NK-92 (cell line): Measurements from ENCODE around the gene EFCAB11.

Experiments
- DNase-seq: peaks from one replicate; lab custom pipeline; 2025; ENCODE audit not compliant: unreplicated experiment; lab: John Stamatoyannopoulos, UW

The EFCAB11 gene

GRCh38 chr14:89775151-89775550 lies 179.4 kb downstream of the EFCAB11 start:
- DNase-seq, result no peak

- no peak for DNase-seq
These were observed 180.8 kb downstream of the EFCAB11 start for GRCh38 chr14:89773644-89774316.

- DNase-seq, result no peak
These were observed 181.4 kb downstream of the EFCAB11 start for GRCh38 chr14:89773151-89773550.

- no peak for DNase-seq
These were observed 183.3 kb downstream of the EFCAB11 start for GRCh38 chr14:89771251-89771650.

GRCh38 chr14:89767861-89768268 lies 186.7 kb downstream of the EFCAB11 start:
- DNase-seq, result no peak

GRCh38 chr14:89767131-89767530 lies 187.4 kb downstream of the EFCAB11 start:
- DNase-seq, result no peak

GRCh38 chr14:89765346-89765745 lies 189.2 kb downstream of the EFCAB11 start:
- DNase-seq, result no peak

GRCh38 chr14:89760086-89760485 lies 194.4 kb downstream of the EFCAB11 start:
- DNase-seq, result no peak

GRCh38 chr14:89757313-89757939 lies 197.1 kb downstream of the EFCAB11 start:
- DNase-seq, result no peak

GRCh38 chr14:89755816-89756215 lies 198.7 kb downstream of the EFCAB11 start:
- no peak for DNase-seq

GRCh38 chr14:89753828-89754412 lies 200.6 kb downstream of the EFCAB11 start:
- DNase-seq, result no peak

GRCh38 chr14:89750908-89751392 lies 203.6 kb downstream of the EFCAB11 start:
- no peak for DNase-seq

- DNase-seq, result no peak
These were observed 204.2 kb downstream of the EFCAB11 start for GRCh38 chr14:89750281-89750755.

- DNase-seq, result no peak
These were observed 206.5 kb downstream of the EFCAB11 start for GRCh38 chr14:89748004-89748403.

- DNase-seq, result no peak
These were observed 207.4 kb downstream of the EFCAB11 start for GRCh38 chr14:89747126-89747525.

- DNase-seq, result no peak
These were observed 207.9 kb downstream of the EFCAB11 start for GRCh38 chr14:89746654-89747053.

GRCh38 chr14:89746135-89746534 lies 208.4 kb downstream of the EFCAB11 start:
- DNase-seq, result no peak
